SK-N-SH (cell line): ENCODE results near the gene LARGE1. TPM values are rescaled to one million over a fixed set of nuclear protein-coding genes. Genes with fewer than 3 reads are reported as not detected.

Experiments used
- CTCF ChIA-PET: fragments of 300-600, 350-600 bp; formaldehyde crosslinking; extraction: SDS; loops from one replicate; lab custom pipeline; 2021; lab: Yijun Ruan, JAX
- POLR2A ChIA-PET: fragments of 350-600 bp; sonication (Branson Sonifier 250); formaldehyde crosslinking; extraction: SDS; loops from one replicate; lab custom pipeline; 2020; ENCODE audit warnings: antibody characterized with exemption, inconsistent platforms; lab: Yijun Ruan, JAX
- DNase-seq: peaks from one replicate; pipeline ENCODE4 v3.0.0; 2012
- H2AFZ ChIP-seq: fragments of 200-600 bp; sonication (generic); 2 replicates; pipeline ENCODE4 v1.8.1; 2016; ENCODE audit warnings: antibody characterized with exemption, mild to moderate bottlenecking, low read depth
- H3F3A ChIP-seq: fragments of 200-600 bp; sonication (generic); replicated peaks from 2 replicates; pipeline ENCODE3; 2016; ENCODE audit warnings: antibody characterized with exemption, mild to moderate bottlenecking; ENCODE audit not compliant: insufficient read depth
- H3K27ac ChIP-seq, 2 experiments: fragments of 200-500 bp in 1 of 2; fragments of 200-600 bp in 1 of 2; sonication (Bioruptor generic) in 1 of 2; sonication (generic), shearing (Covaris generic) in 1 of 2; 2 replicates each; pipeline versions ENCODE4 v1.5.1 to v1.6.1; 2014 to 2016; ENCODE audit warnings: low read depth in 2 of 2, inconsistent platforms in 1 of 2, low read length in 1 of 2, mild to moderate bottlenecking in 1 of 2, mixed read lengths in 1 of 2
- H3K27me3 ChIP-seq: fragments of 200-600 bp; sonication (generic), shearing (Covaris generic); 2 replicates; pipeline ENCODE4 v1.6.1; 2016; ENCODE audit warnings: mixed run types; ENCODE audit not compliant: insufficient read depth
- H3K36me3 ChIP-seq, 2 experiments: fragments of 200-500 bp in 1 of 2; fragments of 200-600 bp in 1 of 2; sonication (Bioruptor generic) in 1 of 2; sonication (generic) in 1 of 2; replicated peaks in 1 of 2; 2 replicates each; pipeline versions ENCODE3 to v1.5.1; 2014 to 2016; ENCODE audit warnings: low read length in 1 of 2, mild to moderate bottlenecking in 1 of 2; ENCODE audit not compliant: insufficient read depth in 2 of 2, control insufficient read depth in 1 of 2
- H3K4me1 ChIP-seq, 2 experiments: fragments of 200-500 bp in 1 of 2; fragments of 200-600 bp in 1 of 2; sonication (Bioruptor generic) in 1 of 2; sonication (generic), shearing (Covaris generic) in 1 of 2; 2 replicates each; pipeline versions ENCODE4 v1.5.1 to v1.6.1; 2014 to 2016; ENCODE audit warnings: low read depth in 1 of 2, low read length in 1 of 2, mixed run types in 1 of 2; ENCODE audit not compliant: insufficient read depth in 2 of 2, control insufficient read depth in 1 of 2
- H3K4me2 ChIP-seq: fragments of 200-600 bp; sonication (generic), shearing (Covaris generic); 2 replicates; pipeline ENCODE4 v1.6.1; 2017; ENCODE audit warnings: mixed run types
- H3K4me3 ChIP-seq, 2 experiments: fragments of 200-500 bp in 1 of 2; fragments of 200-600 bp in 1 of 2; sonication (Bioruptor generic) in 1 of 2; sonication (generic), shearing (Covaris generic) in 1 of 2; 2 replicates each; pipeline versions ENCODE4 v1.5.1 to v1.8.1; 2014 to 2016; ENCODE audit warnings: low read depth in 2 of 2, inconsistent platforms in 1 of 2, low read length in 1 of 2, mild to moderate bottlenecking in 1 of 2, mixed read lengths in 1 of 2, moderate library complexity in 1 of 2
- H3K79me2 ChIP-seq: fragments of 200-600 bp; sonication (generic); 2 replicates; pipeline ENCODE4 v1.8.1; 2017; ENCODE audit warnings: mild to moderate bottlenecking; ENCODE audit not compliant: insufficient read depth
- H3K9ac ChIP-seq: fragments of 200-600 bp; sonication (generic); 2 replicates; pipeline ENCODE4 v1.6.1; 2017; ENCODE audit warnings: mixed run types
- H3K9me2 ChIP-seq: fragments of 200-600 bp; sonication (generic); 2 replicates; pipeline ENCODE4 v1.6.1; 2017; ENCODE audit warnings: mixed run types
- H3K9me3 ChIP-seq: fragments of 200-600 bp; sonication (generic); 2 replicates; pipeline ENCODE4 v1.6.1; 2017; ENCODE audit warnings: mixed run types, mild to moderate bottlenecking, moderate library complexity
- H4K20me1 ChIP-seq: fragments of 200-600 bp; sonication (generic); 2 replicates; pipeline ENCODE4 v1.6.1; 2017; ENCODE audit warnings: mild to moderate bottlenecking, mixed run types; ENCODE audit not compliant: insufficient read depth
- ELF1 ChIP-seq: IDR thresholded peaks from 2 replicates; pipeline ENCODE4 v1.4.0; 2012
- EP300 ChIP-seq, 2 experiments: IDR thresholded peaks; 2 replicates each; pipeline versions ENCODE4 v1.4.0 to v1.6.1; 2012; ENCODE audit warnings: borderline replicate concordance in 1 of 2, low read depth in 1 of 2, low read length in 1 of 2
- FOSL2 ChIP-seq: IDR thresholded peaks from 2 replicates; pipeline ENCODE4 v1.4.0; 2012; ENCODE audit warnings: low read depth, mild to moderate bottlenecking, moderate library complexity, borderline replicate concordance
- FOXM1 ChIP-seq: IDR thresholded peaks from 2 replicates; pipeline ENCODE4 v1.4.0; 2012; ENCODE audit warnings: low read depth, mild to moderate bottlenecking
- GABPA ChIP-seq: IDR thresholded peaks from 2 replicates; pipeline ENCODE4 v1.4.0; 2012; ENCODE audit warnings: low read depth, mild to moderate bottlenecking
- GATA2 ChIP-seq: sonication (generic); formaldehyde crosslinking; IDR thresholded peaks from 2 replicates; pipeline ENCODE4 v1.5.0; 2020; ENCODE audit warnings: mild to moderate bottlenecking, missing genetic modification reagents
- MEF2A ChIP-seq: IDR thresholded peaks from 2 replicates; pipeline ENCODE4 v1.4.0; 2012; ENCODE audit warnings: low read depth, borderline replicate concordance
- MXI1 ChIP-seq: IDR thresholded peaks from 2 replicates; pipeline ENCODE4 v1.6.1; 2012; ENCODE audit warnings: mild to moderate bottlenecking, low read depth, low read length, improper control_type of control experiment
- POLR2AphosphoS5 ChIP-seq: IDR thresholded peaks from 2 replicates; pipeline ENCODE4 v1.6.1; 2012; ENCODE audit warnings: low read depth, low read length
- RAD21 ChIP-seq: IDR thresholded peaks from 2 replicates; pipeline ENCODE4 v1.6.1; 2012; ENCODE audit warnings: mild to moderate bottlenecking, low read length
- RCOR1 ChIP-seq: fragments of 150-350 bp; IDR thresholded peaks from 2 replicates; pipeline ENCODE4 v1.6.1; 2017; ENCODE audit warnings: antibody characterized with exemption, low read length
- RFX5 ChIP-seq: IDR thresholded peaks from 2 replicates; pipeline ENCODE4 v1.6.1; 2012; ENCODE audit warnings: mild to moderate bottlenecking, improper control_type of control experiment, low read length
- SMC3 ChIP-seq: IDR thresholded peaks from 2 replicates; pipeline ENCODE4 v1.6.1; 2012; ENCODE audit warnings: low read depth, low read length, improper control_type of control experiment
- TAF1 ChIP-seq: IDR thresholded peaks from 2 replicates; pipeline ENCODE4 v1.6.1; 2012; ENCODE audit warnings: low read depth, mild to moderate bottlenecking, low read length, moderate library complexity, borderline replicate concordance
- TCF12 ChIP-seq: IDR thresholded peaks from 2 replicates; pipeline ENCODE4 v1.4.0; 2012
- TEAD4 ChIP-seq: IDR thresholded peaks from 2 replicates; pipeline ENCODE4 v1.4.0; 2012; ENCODE audit warnings: mild to moderate bottlenecking, borderline replicate concordance; ENCODE audit not compliant: insufficient read depth
- WGBS: methylation state at CpG from one replicate; pipeline ENCODE4 v1.1.6; 2017; ENCODE audit warnings: low lambda C conversion rate; 5-methylcytosine and 5-hydroxymethylcytosine counted together
- polyA plus RNA-seq, 3 experiments: library from polyadenylated mRNA; depleted of rRNA; stranded (reverse); fragments of >200 nt; gene quantifications; 2 replicates each; pipeline ENCODE4 v1.2.3, GENCODE V29; 2012
- TF ChIP-seq, protein P1 (sequence below): IDR thresholded peaks from 2 replicates; pipeline ENCODE4 v1.6.1; 2012; ENCODE audit warnings: mild to moderate bottlenecking, low read depth, low read length, moderate library complexity
- TF ChIP-seq, protein P2 (sequence below): IDR thresholded peaks from 2 replicates; pipeline ENCODE4 v1.4.0; 2012; ENCODE audit warnings: low read depth, borderline replicate concordance
- TF ChIP-seq, protein P3 (sequence below): IDR thresholded peaks from 2 replicates; pipeline ENCODE4 v1.4.0; 2012; ENCODE audit warnings: low read depth

The LARGE1 gene
- polyA plus RNA-seq, 1 of the 3 experiments (the other 2 are of a cell fraction): 1.1 TPM

DNA sequence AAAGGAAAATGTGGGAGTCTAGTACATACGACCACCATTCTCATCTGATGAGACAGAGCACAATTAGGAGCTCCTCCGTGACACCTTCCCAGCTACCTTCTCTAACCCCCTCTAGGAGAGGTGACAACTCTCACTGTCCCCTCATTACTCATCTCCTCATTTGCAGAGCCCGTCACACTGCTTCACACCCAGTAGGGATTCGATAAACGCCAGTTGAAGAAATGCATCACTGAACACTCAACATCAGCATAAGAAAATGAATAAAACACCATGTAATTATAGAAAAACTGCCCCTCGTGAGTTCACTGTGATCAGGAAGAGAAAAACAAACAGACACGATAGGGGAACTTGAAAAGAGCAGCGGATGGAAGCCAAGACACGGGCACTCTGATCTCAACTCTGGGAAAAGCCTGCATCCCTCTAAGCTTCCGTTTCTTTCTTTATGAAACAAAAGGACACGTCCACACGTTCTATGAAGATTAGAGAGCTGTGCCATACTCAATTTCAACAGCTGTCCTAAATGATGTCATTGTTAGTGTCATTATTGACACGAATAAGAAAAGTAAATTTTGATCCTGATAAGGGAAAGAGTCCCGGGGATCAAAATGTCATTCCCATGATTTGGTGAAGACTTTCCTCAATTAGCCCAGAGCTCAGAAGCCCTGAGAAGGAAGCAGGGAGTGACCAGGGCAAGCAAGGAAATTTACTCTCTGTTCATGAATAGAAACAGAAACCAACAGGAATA, 356.9 kb downstream of the LARGE1 start:
- Histone ChIP-seq H3F3A (no peaks in the 10 kb centered on the region), H3K36me3 (no peaks in the 10 kb centered on the region), H3K9me2 (no peaks in the 10 kb centered on the region), H3K9ac (no peak overlapping the region), H3K4me3 (no peak overlapping the region), H3K4me1 (no peaks in the 10 kb centered on the region), H4K20me1 (no peaks in the 10 kb centered on the region), H3K27me3 (no peaks in the 10 kb centered on the region), H2AFZ (no peak overlapping the region), H3K27ac (no peak overlapping the region), H3K4me2 (no peak overlapping the region), H3K9me3 (0 out of 2 replicates have a peak, but pooled peaks cover 3% of the 10 kb centered on the region), H3K79me2 (no peaks in the 10 kb centered on the region)
- CTCF ChIA-PET: interaction anchor here (0.7 to 3.7 kb wide), 6 partner anchors 15 to 548 kb away, joined by 3 to 14 read pairs (median 3); no protein-coding TSS in a partner anchor
- DNase-seq: no peak
- POLR2A ChIA-PET: no interaction called here
- 56% methylated on average over 14 of the region's 14 CpGs for WGBS
- TF ChIP-seq SMC3 (no peak), GATA2 (no peak), ELF1 (no peak), RAD21 (no peak), TCF12 (no peak), GABPA (no peak), MXI1 (no peak), RCOR1 (no peak), TAF1 (no peak), EP300 (IDR thresholded peaks at IDR 0.05; ENCODE audit: borderline replicate concordance in 1 of 2, low read depth in 1 of 2, low read length in 1 of 2) (no peak), TEAD4 (no peak), FOXM1 (no peak), FOSL2 (no peak), RFX5 (no peak), POLR2AphosphoS5 (no peak), MEF2A (no peak)
- TF ChIP-seq, protein P1, sequence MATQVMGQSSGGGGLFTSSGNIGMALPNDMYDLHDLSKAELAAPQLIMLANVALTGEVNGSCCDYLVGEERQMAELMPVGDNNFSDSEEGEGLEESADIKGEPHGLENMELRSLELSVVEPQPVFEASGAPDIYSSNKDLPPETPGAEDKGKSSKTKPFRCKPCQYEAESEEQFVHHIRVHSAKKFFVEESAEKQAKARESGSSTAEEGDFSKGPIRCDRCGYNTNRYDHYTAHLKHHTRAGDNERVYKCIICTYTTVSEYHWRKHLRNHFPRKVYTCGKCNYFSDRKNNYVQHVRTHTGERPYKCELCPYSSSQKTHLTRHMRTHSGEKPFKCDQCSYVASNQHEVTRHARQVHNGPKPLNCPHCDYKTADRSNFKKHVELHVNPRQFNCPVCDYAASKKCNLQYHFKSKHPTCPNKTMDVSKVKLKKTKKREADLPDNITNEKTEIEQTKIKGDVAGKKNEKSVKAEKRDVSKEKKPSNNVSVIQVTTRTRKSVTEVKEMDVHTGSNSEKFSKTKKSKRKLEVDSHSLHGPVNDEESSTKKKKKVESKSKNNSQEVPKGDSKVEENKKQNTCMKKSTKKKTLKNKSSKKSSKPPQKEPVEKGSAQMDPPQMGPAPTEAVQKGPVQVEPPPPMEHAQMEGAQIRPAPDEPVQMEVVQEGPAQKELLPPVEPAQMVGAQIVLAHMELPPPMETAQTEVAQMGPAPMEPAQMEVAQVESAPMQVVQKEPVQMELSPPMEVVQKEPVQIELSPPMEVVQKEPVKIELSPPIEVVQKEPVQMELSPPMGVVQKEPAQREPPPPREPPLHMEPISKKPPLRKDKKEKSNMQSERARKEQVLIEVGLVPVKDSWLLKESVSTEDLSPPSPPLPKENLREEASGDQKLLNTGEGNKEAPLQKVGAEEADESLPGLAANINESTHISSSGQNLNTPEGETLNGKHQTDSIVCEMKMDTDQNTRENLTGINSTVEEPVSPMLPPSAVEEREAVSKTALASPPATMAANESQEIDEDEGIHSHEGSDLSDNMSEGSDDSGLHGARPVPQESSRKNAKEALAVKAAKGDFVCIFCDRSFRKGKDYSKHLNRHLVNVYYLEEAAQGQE: no peak
- TF ChIP-seq, protein P2, sequence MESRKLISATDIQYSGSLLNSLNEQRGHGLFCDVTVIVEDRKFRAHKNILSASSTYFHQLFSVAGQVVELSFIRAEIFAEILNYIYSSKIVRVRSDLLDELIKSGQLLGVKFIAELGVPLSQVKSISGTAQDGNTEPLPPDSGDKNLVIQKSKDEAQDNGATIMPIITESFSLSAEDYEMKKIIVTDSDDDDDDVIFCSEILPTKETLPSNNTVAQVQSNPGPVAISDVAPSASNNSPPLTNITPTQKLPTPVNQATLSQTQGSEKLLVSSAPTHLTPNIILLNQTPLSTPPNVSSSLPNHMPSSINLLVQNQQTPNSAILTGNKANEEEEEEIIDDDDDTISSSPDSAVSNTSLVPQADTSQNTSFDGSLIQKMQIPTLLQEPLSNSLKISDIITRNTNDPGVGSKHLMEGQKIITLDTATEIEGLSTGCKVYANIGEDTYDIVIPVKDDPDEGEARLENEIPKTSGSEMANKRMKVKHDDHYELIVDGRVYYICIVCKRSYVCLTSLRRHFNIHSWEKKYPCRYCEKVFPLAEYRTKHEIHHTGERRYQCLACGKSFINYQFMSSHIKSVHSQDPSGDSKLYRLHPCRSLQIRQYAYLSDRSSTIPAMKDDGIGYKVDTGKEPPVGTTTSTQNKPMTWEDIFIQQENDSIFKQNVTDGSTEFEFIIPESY: no peak
- TF ChIP-seq, protein P3, sequence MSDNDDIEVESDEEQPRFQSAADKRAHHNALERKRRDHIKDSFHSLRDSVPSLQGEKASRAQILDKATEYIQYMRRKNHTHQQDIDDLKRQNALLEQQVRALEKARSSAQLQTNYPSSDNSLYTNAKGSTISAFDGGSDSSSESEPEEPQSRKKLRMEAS: no peak
